NCI-H774 (cell line): ENCODE data around the gene ZNF575.
A peak's percentile ranks its signal among the peaks of the same experiment; 100 is the strongest.

ENCODE experiments used
- DNase-seq: peaks from one replicate; lab custom pipeline; 2025; lab: John Stamatoyannopoulos, UW

The ZNF575 gene

GRCh38 chr19:43532962-43533545, at the start of gene ZNF575:
Gene ZNF575, plus strand, starts transcription at chr19:43533188. Its CDS starts 1,235 bp downstream, at chr19:43534423.
- DNase-seq, result peak; percentile 96

- DNase-seq, result no peak
Observed at GRCh38 chr19:43483281-43483680, 49.7 kb upstream of the ZNF575 start.

- DNase-seq, result no peak
Observed at GRCh38 chr19:43485951-43486350, 47.0 kb upstream of the ZNF575 start.

- no peak for DNase-seq
Observed at GRCh38 chr19:43486412-43486811, 46.6 kb upstream of the ZNF575 start.

GRCh38 chr19:43488179-43488578, 44.8 kb upstream of the ZNF575 start:
- DNase-seq, result no peak

GRCh38 chr19:43489310-43489709, 43.7 kb upstream of the ZNF575 start:
- no peak for DNase-seq

- DNase-seq, result no peak
Observed at GRCh38 chr19:43489979-43490599, 42.9 kb upstream of the ZNF575 start.

GRCh38 chr19:43490759-43491158, 42.2 kb upstream of the ZNF575 start:
- no peak for DNase-seq

GRCh38 chr19:43495082-43495481, 37.9 kb upstream of the ZNF575 start:
- DNase-seq, result no peak

- DNase-seq, result no peak
Observed at GRCh38 chr19:43496960-43497359, 36.0 kb upstream of the ZNF575 start.

- DNase-seq, result no peak
Observed at GRCh38 chr19:43498233-43498842, 34.6 kb upstream of the ZNF575 start.

GRCh38 chr19:43499042-43499441, 33.9 kb upstream of the ZNF575 start:
- no peak for DNase-seq

GRCh38 chr19:43501661-43502418, 31.1 kb upstream of the ZNF575 start:
- DNase-seq, result no peak

GRCh38 chr19:43502419-43502976, 30.5 kb upstream of the ZNF575 start:
- no peak for DNase-seq

GRCh38 chr19:43503501-43504425, 29.2 kb upstream of the ZNF575 start:
- peak; percentile 91 for DNase-seq

GRCh38 chr19:43504426-43505185, 28.4 kb upstream of the ZNF575 start, which contains the start of gene PHLDB3:
Gene PHLDB3, minus strand, starts transcription at chr19:43504746. Its CDS starts 628 bp downstream, at chr19:43504118.
- peak; percentile 53 for DNase-seq

GRCh38 chr19:43505186-43505456, 27.9 kb upstream of the ZNF575 start:
- DNase-seq, result no peak

GRCh38 chr19:43505941-43506340, 27.0 kb upstream of the ZNF575 start:
- no peak for DNase-seq

GRCh38 chr19:43506629-43507028, 26.4 kb upstream of the ZNF575 start:
- no peak for DNase-seq

- no peak for DNase-seq
Observed at GRCh38 chr19:43507880-43508279, 25.1 kb upstream of the ZNF575 start.

GRCh38 chr19:43510713-43511112, 22.3 kb upstream of the ZNF575 start:
- DNase-seq, result no peak
